ENCODE measurements around the gene RCN1.

Gene RCN1

DNA sequence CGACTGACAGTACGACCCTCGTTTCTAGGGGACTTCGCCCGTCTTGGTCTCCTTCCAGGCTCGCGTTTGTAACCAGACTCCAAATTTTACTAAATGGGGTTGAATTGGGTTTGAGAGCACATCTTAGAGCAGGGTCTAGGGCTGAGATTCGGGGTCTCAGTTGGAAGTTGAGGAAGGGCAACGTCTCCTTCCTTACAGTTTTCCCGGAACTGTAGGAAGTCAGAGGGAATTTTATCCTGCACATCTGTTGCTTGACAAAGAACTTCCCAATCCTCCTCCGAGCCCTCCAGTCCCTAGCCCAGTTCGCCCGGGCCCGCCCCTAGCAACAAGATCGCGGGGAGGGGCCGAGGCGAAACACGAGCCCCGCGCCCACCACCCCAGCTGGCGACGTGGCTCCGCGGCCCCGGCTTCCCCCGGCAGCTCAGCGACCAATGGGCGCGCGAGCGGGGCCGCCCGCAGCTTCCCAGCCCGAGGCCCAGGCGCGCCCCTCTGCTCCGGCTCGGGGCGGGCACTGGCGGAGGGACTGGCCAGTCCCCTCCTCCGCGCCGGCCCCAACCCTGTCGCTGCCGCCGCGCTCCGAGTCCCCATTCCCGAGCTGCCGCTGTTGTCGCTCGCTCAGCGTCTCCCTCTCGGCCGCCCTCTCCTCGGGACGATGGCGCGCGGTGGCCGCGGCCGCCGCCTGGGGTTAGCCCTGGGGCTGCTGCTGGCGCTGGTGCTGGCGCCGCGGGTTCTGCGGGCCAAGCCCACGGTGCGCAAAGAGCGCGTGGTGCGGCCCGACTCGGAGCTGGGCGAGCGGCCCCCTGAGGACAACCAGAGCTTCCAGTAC is at the start of gene RCN1:
Gene RCN1, plus strand, starts transcription at position 530 of the 826 bp plus-strand sequence. Its CDS starts 123 bp downstream, at position 653.
- TF ChIP-seq, protein P1, sequence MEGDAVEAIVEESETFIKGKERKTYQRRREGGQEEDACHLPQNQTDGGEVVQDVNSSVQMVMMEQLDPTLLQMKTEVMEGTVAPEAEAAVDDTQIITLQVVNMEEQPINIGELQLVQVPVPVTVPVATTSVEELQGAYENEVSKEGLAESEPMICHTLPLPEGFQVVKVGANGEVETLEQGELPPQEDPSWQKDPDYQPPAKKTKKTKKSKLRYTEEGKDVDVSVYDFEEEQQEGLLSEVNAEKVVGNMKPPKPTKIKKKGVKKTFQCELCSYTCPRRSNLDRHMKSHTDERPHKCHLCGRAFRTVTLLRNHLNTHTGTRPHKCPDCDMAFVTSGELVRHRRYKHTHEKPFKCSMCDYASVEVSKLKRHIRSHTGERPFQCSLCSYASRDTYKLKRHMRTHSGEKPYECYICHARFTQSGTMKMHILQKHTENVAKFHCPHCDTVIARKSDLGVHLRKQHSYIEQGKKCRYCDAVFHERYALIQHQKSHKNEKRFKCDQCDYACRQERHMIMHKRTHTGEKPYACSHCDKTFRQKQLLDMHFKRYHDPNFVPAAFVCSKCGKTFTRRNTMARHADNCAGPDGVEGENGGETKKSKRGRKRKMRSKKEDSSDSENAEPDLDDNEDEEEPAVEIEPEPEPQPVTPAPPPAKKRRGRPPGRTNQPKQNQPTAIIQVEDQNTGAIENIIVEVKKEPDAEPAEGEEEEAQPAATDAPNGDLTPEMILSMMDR (IDR thresholded peaks at IDR 0.05): peak; percentile 11; the same call in 1 of the 2 replicates
- no peak for TF ChIP-seq ZFX (IDR thresholded peaks at IDR 0.05; ENCODE audit: borderline replicate concordance)
- peak within 1 kb of the TSS; percentile 68 for H3K27ac ChIP-seq

DNA sequence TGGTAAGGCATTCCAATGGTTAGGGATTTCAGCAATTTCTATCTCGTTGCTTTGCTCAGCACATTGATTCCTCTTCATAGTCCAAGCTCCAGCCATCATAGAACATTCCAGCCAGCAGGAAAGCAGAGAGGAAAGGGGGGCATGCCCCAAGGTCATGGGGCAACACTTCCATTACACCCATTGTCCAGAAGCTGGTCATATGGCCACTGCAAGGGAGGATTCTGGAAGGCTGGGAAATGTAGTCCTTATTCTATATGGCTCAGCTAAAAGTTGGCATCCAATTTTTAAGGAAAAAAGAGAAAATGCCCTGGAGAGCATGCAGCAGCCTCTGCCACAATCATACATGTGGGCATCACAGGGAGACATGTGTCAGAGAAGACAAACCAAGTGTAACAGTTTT is 47.1 kb upstream of the RCN1 start:
- H3K27ac ChIP-seq: no peak overlapping the region
- TF ChIP-seq, protein P1 (IDR thresholded peaks at IDR 0.05): no peak
- no peak for TF ChIP-seq ZFX (IDR thresholded peaks at IDR 0.05; ENCODE audit: borderline replicate concordance)

DNA sequence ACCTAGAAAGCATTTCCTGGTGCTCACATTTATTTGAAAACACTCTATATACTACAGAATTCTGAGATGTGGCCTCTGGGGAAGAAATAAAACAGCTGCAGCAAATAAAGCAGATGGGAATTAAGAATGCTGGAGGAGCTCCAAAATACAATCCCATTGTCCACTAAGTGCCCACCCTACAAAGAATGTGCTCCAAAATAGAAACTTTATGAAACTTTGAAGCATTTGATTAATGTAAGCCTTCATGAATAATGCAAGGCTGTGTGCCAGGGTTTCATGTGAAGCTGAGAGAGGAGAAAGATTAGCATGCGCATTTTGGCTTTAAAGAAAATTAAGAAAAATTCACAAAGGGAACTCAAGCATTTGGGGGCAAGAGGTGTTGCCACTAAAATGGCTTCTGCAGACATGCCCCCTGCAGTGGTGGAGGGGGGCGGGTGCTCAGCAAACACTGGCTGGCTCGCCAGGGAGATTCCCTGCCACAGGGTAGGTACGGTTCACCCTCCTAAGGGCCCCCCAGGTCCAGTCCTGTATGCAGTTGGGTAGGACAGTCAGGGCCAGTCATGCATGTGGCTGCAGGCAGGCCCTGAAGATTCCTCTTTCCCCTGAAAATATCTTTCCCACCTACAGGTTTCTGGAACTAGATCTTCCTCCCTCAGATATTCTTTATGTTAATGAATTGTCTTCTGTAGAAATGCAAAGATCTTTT is 46.6 kb upstream of the RCN1 start:
- no peak overlapping the region for H3K27ac ChIP-seq
- TF ChIP-seq, protein P1 (IDR thresholded peaks at IDR 0.05): no peak
- no peak for TF ChIP-seq ZFX (IDR thresholded peaks at IDR 0.05; ENCODE audit: borderline replicate concordance)

DNA sequence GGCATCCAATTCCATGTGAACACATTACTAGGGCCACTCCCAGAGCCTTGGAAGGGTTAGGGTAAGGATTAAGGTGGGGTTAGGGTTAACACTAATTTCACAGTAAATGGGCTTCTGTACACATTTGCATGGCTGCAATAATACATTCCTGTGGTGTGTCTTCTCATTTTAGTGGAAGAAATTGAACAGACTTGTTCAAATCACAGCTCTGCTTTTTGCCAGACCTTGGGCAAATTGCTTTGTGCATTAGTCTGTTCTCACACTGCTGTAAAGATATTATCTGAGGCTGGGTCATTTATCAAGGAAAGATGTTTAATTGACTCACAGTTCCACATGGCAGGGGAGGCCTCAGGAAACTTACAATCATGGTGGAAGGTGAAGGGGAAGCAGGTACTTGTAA is 45.4 kb upstream of the RCN1 start:
- TF ChIP-seq ZFX (IDR thresholded peaks at IDR 0.05; ENCODE audit: borderline replicate concordance): no peak
- TF ChIP-seq, protein P1 (IDR thresholded peaks at IDR 0.05): no peak
- H3K27ac ChIP-seq: no peak overlapping the region

DNA sequence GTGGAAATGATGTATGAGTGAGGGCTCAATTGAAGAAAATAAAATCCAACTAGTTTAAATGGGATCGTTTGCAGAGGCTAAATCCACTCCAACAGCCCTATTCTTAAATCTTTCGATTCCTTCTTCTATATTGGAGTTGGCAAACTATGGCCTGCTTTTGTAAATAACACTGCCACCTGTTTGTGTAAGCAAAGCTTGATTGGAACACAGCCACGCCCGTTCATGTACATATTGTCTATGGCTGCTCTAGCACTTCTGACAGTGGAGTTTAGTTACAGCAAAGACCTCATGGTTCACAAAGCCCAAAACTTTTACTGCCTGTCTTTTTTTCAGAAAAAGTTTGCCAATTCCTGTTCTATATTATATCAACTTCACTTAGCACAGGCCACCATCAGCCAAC is 40.6 kb upstream of the RCN1 start:
- H3K27ac ChIP-seq: no peak overlapping the region
- TF ChIP-seq ZFX (IDR thresholded peaks at IDR 0.05; ENCODE audit: borderline replicate concordance): no peak
- TF ChIP-seq, protein P1 (IDR thresholded peaks at IDR 0.05): no peak; the same call in 1 of the 2 replicates

DNA sequence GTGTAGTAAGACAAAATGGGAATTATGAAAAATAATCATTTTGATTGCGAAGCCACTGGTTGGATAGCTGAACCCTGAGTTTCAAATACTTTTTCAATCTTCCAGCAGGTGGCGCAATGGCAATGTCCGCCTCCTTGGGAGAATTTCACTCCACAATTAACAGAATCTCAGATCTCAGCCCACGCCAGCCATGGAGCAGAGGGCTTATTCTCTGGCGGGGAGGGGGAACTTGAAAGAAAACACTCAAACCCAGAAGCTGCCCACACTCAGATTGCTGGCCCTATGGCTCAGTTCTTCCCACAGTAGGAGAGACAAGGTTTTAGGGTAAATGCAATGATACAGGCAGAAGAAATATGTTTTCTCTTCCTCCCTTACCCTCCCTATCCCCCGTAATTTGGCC is 38.7 kb upstream of the RCN1 start:
- H3K27ac ChIP-seq: no peak overlapping the region
- TF ChIP-seq ZFX (IDR thresholded peaks at IDR 0.05; ENCODE audit: borderline replicate concordance): no peak
- TF ChIP-seq, protein P1 (IDR thresholded peaks at IDR 0.05): peak; percentile 89

Measured in 22Rv1 (cell line).